ENCODE results near the gene HAAO.

HAAO gene

DNA sequence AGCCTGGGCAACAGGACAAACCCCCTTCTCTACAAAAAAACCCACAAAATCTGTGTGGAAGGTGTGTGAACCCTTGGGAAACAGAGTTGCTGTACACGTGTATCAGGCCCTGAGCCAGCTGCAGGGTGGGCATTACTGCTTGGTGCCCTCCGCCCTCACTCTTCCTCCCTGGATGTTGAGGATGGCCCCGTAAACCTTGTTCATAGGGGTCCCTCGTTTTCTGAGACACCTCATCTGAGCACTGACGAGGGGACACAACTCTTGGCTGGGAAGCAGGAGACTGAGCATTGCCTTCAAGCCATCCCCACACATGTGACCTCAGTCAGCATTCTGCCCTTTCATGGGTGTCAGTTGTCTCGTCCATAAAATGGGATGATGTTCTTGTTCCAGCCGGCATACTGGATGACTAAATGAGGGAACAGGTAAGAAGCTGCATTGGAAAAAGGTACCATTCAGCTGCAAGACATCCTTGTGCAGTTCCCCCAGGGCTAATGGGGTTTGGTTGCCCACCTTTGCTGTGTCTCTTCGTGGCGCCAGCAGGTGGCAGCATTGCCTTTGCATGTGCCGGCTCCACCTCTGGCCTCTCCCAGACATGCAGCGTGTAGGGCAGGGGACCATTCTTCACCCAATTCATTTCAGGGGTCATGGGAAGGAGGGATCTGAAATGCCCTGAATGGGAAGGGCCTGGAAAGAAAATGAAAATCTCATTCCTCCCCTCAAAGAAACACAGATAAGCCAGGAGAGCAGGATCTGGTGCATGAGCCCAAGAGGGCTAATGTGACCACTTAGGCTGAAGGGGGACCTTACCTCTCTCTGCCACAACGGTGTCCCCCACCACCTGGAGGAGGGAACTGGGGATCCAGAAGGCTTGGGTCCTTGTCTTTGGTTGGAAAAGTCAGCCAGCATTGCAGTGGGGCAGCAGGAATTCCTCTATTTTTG, 36.4 kb upstream of the HAAO start:
- Histone ChIP-seq H2AK5ac (ENCODE audit: low read length, severe bottlenecking) (peak overlapping the region; percentile 12), H3K9ac (ENCODE audit: low read length) (peak overlapping the region; percentile 35), H3K4ac (ENCODE audit: low read depth in 1 of 2, low read length in 2 of 2) (peak overlapping the region in 1 of 2 experiments; percentile 42), H4K91ac (ENCODE audit: low read length) (no peak overlapping the region), H3K9me3 (ENCODE audit: control insufficient read depth, low read length) (no peaks in the 10 kb centered on the region), H3K36me3 (ENCODE audit: control insufficient read depth in 1 of 2, insufficient read depth in 2 of 2, low read depth in 1 of 2, low read length in 2 of 2) (no peaks in the 10 kb centered on the region), H3K23ac (ENCODE audit: low read length in 2 of 2) (no peak overlapping the region), H3K79me1 (replicated peaks; ENCODE audit: low read length, poor library complexity, severe bottlenecking) (no peaks in the 10 kb centered on the region), H3K18ac (ENCODE audit: low read depth in 1 of 2, low read length in 2 of 2) (peak overlapping the region; percentile 6 to 67), H3K27ac (ENCODE audit: low read length, poor library complexity, severe bottlenecking) (no peak overlapping the region), H3K4me2 (ENCODE audit: low read length, poor library complexity, severe bottlenecking) (no peak overlapping the region), H3K14ac (ENCODE audit: low read length in 2 of 2) (no peak overlapping the region), H3K4me1 (ENCODE audit: control insufficient read depth, insufficient read depth, low read depth, low read length) (peaks cover 10% of the 10 kb centered on the region), H3K27me3 (ENCODE audit: control insufficient read depth in 1 of 2, insufficient read depth in 1 of 2, low read length in 2 of 2) (no peaks in the 10 kb centered on the region), H2BK120ac (ENCODE audit: low read depth, low read length) (peak overlapping the region; percentile 50), H2BK5ac (ENCODE audit: low read depth, low read length, poor library complexity, severe bottlenecking) (no peak overlapping the region), H2AFZ (ENCODE audit: low read depth, low read length) (no peak overlapping the region), H2BK12ac (ENCODE audit: low read length in 2 of 2) (peak overlapping the region; percentile 29 to 79), H3K4me3 (ENCODE audit: insufficient read depth in 1 of 2, low read depth in 1 of 2, low read length in 2 of 2) (peak overlapping the region in 1 of 2 experiments; percentile 36), H2BK15ac (ENCODE audit: low read depth, poor library complexity, severe bottlenecking) (no peak overlapping the region), H4K8ac (ENCODE audit: low read length) (no peak overlapping the region)
- WGBS: 33% methylated on average over 11 of the region's 12 CpGs
- DNase-seq: peak; percentile 70

DNA sequence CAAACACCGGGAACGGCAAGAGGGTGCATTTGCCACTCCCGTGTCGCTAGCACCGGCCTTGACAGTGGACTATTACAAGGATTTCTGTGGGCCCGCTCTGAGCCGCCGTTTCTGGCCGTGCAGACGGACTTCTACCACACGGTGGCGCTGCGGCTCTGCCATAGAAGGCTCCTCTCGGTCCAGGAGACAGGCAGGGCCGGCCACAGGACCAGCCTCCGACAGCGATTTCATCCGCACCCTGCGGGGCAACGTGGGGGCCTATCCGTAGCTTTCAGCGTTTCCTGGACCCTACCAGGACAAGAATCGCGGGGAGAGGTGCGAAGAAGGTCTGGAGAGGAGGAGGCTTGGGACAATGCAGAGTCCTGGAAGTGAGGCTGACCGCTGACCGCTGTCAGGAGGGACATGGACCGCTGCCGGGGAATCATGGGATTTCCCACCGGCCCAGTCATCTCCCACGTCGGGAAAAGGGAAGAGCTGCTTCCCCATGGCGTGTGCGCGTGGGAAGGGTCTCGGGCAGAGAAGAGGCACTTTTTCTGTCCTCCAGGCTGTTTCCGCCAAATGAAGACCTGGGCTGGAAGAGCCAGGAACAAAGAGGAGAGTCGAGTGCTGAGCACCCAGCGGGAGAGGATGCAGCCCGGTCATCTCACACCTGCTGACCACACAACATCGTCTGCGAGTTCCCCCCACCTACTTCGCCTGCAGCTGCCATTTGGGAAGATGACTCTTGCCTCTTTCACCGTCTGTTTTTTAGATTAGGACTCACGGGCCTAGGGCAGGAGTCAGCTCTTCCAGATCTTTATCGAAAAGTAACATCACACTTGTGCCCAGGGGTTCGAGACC, 35.5 kb upstream of the HAAO start:
- Histone ChIP-seq H2BK15ac (ENCODE audit: low read depth, poor library complexity, severe bottlenecking) (no peak overlapping the region), H3K79me1 (replicated peaks; ENCODE audit: low read length, poor library complexity, severe bottlenecking) (no peaks in the 10 kb centered on the region), H4K8ac (ENCODE audit: low read length) (peak overlapping the region; percentile 33), H4K91ac (ENCODE audit: low read length) (no peak overlapping the region), H3K4ac (ENCODE audit: low read depth in 1 of 2, low read length in 2 of 2) (peak overlapping the region in 1 of 2 experiments; percentile 2), H3K4me1 (ENCODE audit: control insufficient read depth, insufficient read depth, low read depth, low read length) (peaks cover 10% of the 10 kb centered on the region), H3K9me3 (ENCODE audit: control insufficient read depth, low read length) (no peaks in the 10 kb centered on the region), H2AK5ac (ENCODE audit: low read length, severe bottlenecking) (no peak overlapping the region), H2BK5ac (ENCODE audit: low read depth, low read length, poor library complexity, severe bottlenecking) (no peak overlapping the region), H3K27me3 (ENCODE audit: control insufficient read depth in 1 of 2, insufficient read depth in 1 of 2, low read length in 2 of 2) (no peaks in the 10 kb centered on the region), H3K18ac (ENCODE audit: low read depth in 1 of 2, low read length in 2 of 2) (no peak overlapping the region), H2AFZ (ENCODE audit: low read depth, low read length) (no peak overlapping the region), H2BK12ac (ENCODE audit: low read length in 2 of 2) (peak overlapping the region in 1 of 2 experiments; percentile 79), H3K4me2 (ENCODE audit: low read length, poor library complexity, severe bottlenecking) (peak overlapping the region; percentile 1), H3K27ac (ENCODE audit: low read length, poor library complexity, severe bottlenecking) (no peak overlapping the region), H3K36me3 (ENCODE audit: control insufficient read depth in 1 of 2, insufficient read depth in 2 of 2, low read depth in 1 of 2, low read length in 2 of 2) (no peaks in the 10 kb centered on the region), H3K14ac (ENCODE audit: low read length in 2 of 2) (no peak overlapping the region), H3K23ac (ENCODE audit: low read length in 2 of 2) (no peak overlapping the region), H2BK120ac (ENCODE audit: low read depth, low read length) (no peak overlapping the region), H3K4me3 (ENCODE audit: insufficient read depth in 1 of 2, low read depth in 1 of 2, low read length in 2 of 2) (peak overlapping the region in 1 of 2 experiments; percentile 71), H3K9ac (ENCODE audit: low read length) (peak overlapping the region; percentile 77)
- 35% methylated on average over 46 of the region's 47 CpGs for WGBS
- DNase-seq: peak; percentile 79

DNA sequence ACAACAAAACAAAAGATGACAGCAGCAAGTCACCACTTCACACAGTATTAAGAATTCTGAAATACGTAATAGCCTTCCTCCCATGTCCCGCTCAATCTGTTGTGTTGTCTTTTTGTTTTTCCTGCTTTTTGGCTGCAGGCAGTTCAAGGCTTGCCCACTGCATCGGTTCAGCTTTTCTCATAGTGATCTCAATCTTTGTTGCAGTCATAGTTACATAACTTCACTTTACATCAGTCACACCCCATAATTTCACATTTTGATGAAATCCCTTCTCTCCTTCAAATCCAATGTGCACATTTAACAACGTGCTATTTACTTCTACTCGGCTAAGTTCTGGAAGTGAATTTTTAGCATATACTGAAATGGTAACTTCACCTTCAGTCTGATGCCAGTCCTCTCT, 33.8 kb upstream of the HAAO start:
- DNase-seq: no peak
- Histone ChIP-seq H3K18ac (ENCODE audit: low read depth in 1 of 2, low read length in 2 of 2) (no peak overlapping the region), H3K23ac (ENCODE audit: low read length in 2 of 2) (no peak overlapping the region), H3K4ac (ENCODE audit: low read depth in 1 of 2, low read length in 2 of 2) (no peak overlapping the region), H4K91ac (ENCODE audit: low read length) (no peak overlapping the region), H3K9me3 (ENCODE audit: control insufficient read depth, low read length) (no peaks in the 10 kb centered on the region), H4K8ac (ENCODE audit: low read length) (no peak overlapping the region), H3K79me1 (replicated peaks; ENCODE audit: low read length, poor library complexity, severe bottlenecking) (no peaks in the 10 kb centered on the region), H2AFZ (ENCODE audit: low read depth, low read length) (no peak overlapping the region), H2BK120ac (ENCODE audit: low read depth, low read length) (no peak overlapping the region), H3K27ac (ENCODE audit: low read length, poor library complexity, severe bottlenecking) (no peak overlapping the region), H3K36me3 (ENCODE audit: control insufficient read depth in 1 of 2, insufficient read depth in 2 of 2, low read depth in 1 of 2, low read length in 2 of 2) (no peaks in the 10 kb centered on the region), H2BK5ac (ENCODE audit: low read depth, low read length, poor library complexity, severe bottlenecking) (no peak overlapping the region), H3K27me3 (ENCODE audit: control insufficient read depth in 1 of 2, insufficient read depth in 1 of 2, low read length in 2 of 2) (no peaks in the 10 kb centered on the region), H3K4me2 (ENCODE audit: low read length, poor library complexity, severe bottlenecking) (no peak overlapping the region), H3K4me1 (ENCODE audit: control insufficient read depth, insufficient read depth, low read depth, low read length) (peaks cover 10% of the 10 kb centered on the region), H3K4me3 (ENCODE audit: insufficient read depth in 1 of 2, low read depth in 1 of 2, low read length in 2 of 2) (no peak overlapping the region), H3K14ac (ENCODE audit: low read length in 2 of 2) (no peak overlapping the region), H2BK12ac (ENCODE audit: low read length in 2 of 2) (no peak overlapping the region), H2BK15ac (ENCODE audit: low read depth, poor library complexity, severe bottlenecking) (peak overlapping the region; percentile 33), H3K9ac (ENCODE audit: low read length) (peak overlapping the region; percentile 2), H2AK5ac (ENCODE audit: low read length, severe bottlenecking) (no peak overlapping the region)
- WGBS: 93% methylated on average over 5 of the region's 5 CpGs

- DNase-seq: no peak
- 91% methylated on average over 1 of the region's 2 CpGs for WGBS
- H3K4me2 ChIP-seq (ENCODE audit: low read length, poor library complexity, severe bottlenecking): no peak overlapping the region
These were observed 32.0 kb upstream of the HAAO start for GRCh38 chr2:42824454-42824807.

More at GRCh38 chr2:42824454-42824807, 32.0 kb upstream of the HAAO start:
- no peak overlapping the region for H3K23ac ChIP-seq (ENCODE audit: low read length in 2 of 2)
- no peak overlapping the region for H4K8ac ChIP-seq (ENCODE audit: low read length)
- H2BK12ac ChIP-seq (ENCODE audit: low read length in 2 of 2): no peak overlapping the region
- no peak overlapping the region for H2AFZ ChIP-seq (ENCODE audit: low read depth, low read length)
- H3K79me1 ChIP-seq (replicated peaks; ENCODE audit: low read length, poor library complexity, severe bottlenecking): no peaks in the 10 kb centered on the region
- no peak overlapping the region for H3K18ac ChIP-seq (ENCODE audit: low read depth in 1 of 2, low read length in 2 of 2)
- no peak overlapping the region for H4K91ac ChIP-seq (ENCODE audit: low read length)
- H2AK5ac ChIP-seq (ENCODE audit: low read length, severe bottlenecking): no peak overlapping the region
- no peak overlapping the region for H3K14ac ChIP-seq (ENCODE audit: low read length in 2 of 2)
- H2BK5ac ChIP-seq (ENCODE audit: low read depth, low read length, poor library complexity, severe bottlenecking): no peak overlapping the region
- no peak overlapping the region for H2BK15ac ChIP-seq (ENCODE audit: low read depth, poor library complexity, severe bottlenecking)
- H3K4me3 ChIP-seq (ENCODE audit: insufficient read depth in 1 of 2, low read depth in 1 of 2, low read length in 2 of 2): no peak overlapping the region
- H2BK120ac ChIP-seq (ENCODE audit: low read depth, low read length): no peak overlapping the region
- no peak overlapping the region for H3K27ac ChIP-seq (ENCODE audit: low read length, poor library complexity, severe bottlenecking)
- H3K9ac ChIP-seq (ENCODE audit: low read length): no peak overlapping the region
- no peaks in the 10 kb centered on the region for H3K27me3 ChIP-seq (ENCODE audit: control insufficient read depth in 1 of 2, insufficient read depth in 1 of 2, low read length in 2 of 2)
- peaks cover 6% of the 10 kb centered on the region for H3K4me1 ChIP-seq (ENCODE audit: control insufficient read depth, insufficient read depth, low read depth, low read length)
- H3K36me3 ChIP-seq (ENCODE audit: control insufficient read depth in 1 of 2, insufficient read depth in 2 of 2, low read depth in 1 of 2, low read length in 2 of 2): no peaks in the 10 kb centered on the region
- no peak overlapping the region for H3K4ac ChIP-seq (ENCODE audit: low read depth in 1 of 2, low read length in 2 of 2)
- H3K9me3 ChIP-seq (ENCODE audit: control insufficient read depth, low read length): no peaks in the 10 kb centered on the region
